ENCODE results near the gene TSPAN33.

Gene TSPAN33

DNA sequence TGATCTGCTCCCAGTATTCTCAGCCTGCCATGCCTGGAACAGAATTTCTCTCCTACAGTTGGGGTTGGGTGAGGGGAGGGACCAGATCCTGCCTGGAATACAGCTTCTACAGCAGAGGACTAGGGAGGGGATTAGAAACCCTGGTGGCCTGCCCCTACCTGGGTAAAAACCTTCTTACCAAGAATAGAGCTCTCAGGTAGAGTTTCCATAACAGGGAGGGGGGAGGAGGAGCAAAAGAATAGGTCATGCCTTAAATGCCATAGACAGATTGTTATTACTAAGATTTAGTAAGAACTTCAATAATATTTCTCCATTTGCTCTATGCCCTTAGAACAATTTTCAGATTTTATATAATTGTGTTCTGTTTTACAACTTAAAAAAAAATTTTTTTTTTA lies 33.5 kb upstream of the TSPAN33 start:
- ChIA-PET POLR2A (no interaction called here), CTCF (interaction anchor here (0.7 to 1.7 kb wide), 4 partner anchors 15 to 692 kb away, joined by 3 to 6 read pairs (median 4); no protein-coding TSS in a partner anchor)
- no peaks in the 10 kb centered on the region for H3K36me3 ChIP-seq (ENCODE audit: control insufficient read depth in 2 of 2, insufficient read depth in 1 of 2, low read length in 2 of 2)
- no peaks in the 10 kb centered on the region for H3K9me3 ChIP-seq (ENCODE audit: control insufficient read depth, insufficient read depth, low read depth, low read length)
- no peak overlapping the region for H3K27ac ChIP-seq (ENCODE audit: extremely low read depth, low read depth, low read length)
- no peaks in the 10 kb centered on the region for H3K4me1 ChIP-seq (ENCODE audit: control insufficient read depth, insufficient read depth, low read length)
- no peak overlapping the region for H3K4me3 ChIP-seq (ENCODE audit: low read depth, low read length)
- TF ChIP-seq ZNF660 (tag by site-specific recombination; IDR thresholded peaks at IDR 0.05) (no peak), ZBTB48 (tag by site-specific recombination; IDR thresholded peaks at IDR 0.05) (no peak), ZNF837 (tag by site-specific recombination; IDR thresholded peaks at IDR 0.05) (no peak), BCL11A (tag by site-specific recombination; IDR thresholded peaks at IDR 0.05; ENCODE audit: low read depth) (no peak), ZBTB21 (tag by site-specific recombination; IDR thresholded peaks at IDR 0.05) (no peak), HOXC10 (CRISPR knock-in tag; IDR thresholded peaks at IDR 0.05) (no peak), SCRT2 (tag by site-specific recombination; IDR thresholded peaks at IDR 0.05) (no peak), ZNF354C (tag by site-specific recombination; IDR thresholded peaks at IDR 0.05; ENCODE audit: borderline replicate concordance, low read depth) (no peak), MEIS1 (CRISPR knock-in tag; IDR thresholded peaks at IDR 0.05; ENCODE audit: borderline replicate concordance) (no peak), SP7 (tag by site-specific recombination; IDR thresholded peaks at IDR 0.05) (no peak), ZIC2 (tag by site-specific recombination; IDR thresholded peaks at IDR 0.05) (no peak), ZNF239 (tag by site-specific recombination; IDR thresholded peaks at IDR 0.05) (no peak)
- TF ChIP-seq, protein P1, sequence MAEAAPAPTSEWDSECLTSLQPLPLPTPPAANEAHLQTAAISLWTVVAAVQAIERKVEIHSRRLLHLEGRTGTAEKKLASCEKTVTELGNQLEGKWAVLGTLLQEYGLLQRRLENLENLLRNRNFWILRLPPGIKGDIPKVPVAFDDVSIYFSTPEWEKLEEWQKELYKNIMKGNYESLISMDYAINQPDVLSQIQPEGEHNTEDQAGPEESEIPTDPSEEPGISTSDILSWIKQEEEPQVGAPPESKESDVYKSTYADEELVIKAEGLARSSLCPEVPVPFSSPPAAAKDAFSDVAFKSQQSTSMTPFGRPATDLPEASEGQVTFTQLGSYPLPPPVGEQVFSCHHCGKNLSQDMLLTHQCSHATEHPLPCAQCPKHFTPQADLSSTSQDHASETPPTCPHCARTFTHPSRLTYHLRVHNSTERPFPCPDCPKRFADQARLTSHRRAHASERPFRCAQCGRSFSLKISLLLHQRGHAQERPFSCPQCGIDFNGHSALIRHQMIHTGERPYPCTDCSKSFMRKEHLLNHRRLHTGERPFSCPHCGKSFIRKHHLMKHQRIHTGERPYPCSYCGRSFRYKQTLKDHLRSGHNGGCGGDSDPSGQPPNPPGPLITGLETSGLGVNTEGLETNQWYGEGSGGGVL (tag by site-specific recombination; IDR thresholded peaks at IDR 0.05) = no peak
- TF ChIP-seq, protein P2, sequence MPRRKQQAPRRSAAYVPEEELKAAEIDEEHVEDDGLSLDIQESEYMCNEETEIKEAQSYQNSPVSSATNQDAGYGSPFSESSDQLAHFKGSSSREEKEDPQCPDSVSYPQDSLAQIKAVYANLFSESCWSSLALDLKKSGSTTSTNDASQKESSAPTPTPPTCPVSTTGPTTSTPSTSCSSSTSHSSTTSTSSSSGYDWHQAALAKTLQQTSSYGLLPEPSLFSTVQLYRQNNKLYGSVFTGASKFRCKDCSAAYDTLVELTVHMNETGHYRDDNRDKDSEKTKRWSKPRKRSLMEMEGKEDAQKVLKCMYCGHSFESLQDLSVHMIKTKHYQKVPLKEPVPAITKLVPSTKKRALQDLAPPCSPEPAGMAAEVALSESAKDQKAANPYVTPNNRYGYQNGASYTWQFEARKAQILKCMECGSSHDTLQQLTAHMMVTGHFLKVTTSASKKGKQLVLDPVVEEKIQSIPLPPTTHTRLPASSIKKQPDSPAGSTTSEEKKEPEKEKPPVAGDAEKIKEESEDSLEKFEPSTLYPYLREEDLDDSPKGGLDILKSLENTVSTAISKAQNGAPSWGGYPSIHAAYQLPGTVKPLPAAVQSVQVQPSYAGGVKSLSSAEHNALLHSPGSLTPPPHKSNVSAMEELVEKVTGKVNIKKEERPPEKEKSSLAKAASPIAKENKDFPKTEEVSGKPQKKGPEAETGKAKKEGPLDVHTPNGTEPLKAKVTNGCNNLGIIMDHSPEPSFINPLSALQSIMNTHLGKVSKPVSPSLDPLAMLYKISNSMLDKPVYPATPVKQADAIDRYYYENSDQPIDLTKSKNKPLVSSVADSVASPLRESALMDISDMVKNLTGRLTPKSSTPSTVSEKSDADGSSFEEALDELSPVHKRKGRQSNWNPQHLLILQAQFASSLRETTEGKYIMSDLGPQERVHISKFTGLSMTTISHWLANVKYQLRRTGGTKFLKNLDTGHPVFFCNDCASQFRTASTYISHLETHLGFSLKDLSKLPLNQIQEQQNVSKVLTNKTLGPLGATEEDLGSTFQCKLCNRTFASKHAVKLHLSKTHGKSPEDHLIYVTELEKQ (tag by site-specific recombination; IDR thresholded peaks at IDR 0.05; ENCODE audit: borderline replicate concordance) = no peak
- TF ChIP-seq, protein P3, sequence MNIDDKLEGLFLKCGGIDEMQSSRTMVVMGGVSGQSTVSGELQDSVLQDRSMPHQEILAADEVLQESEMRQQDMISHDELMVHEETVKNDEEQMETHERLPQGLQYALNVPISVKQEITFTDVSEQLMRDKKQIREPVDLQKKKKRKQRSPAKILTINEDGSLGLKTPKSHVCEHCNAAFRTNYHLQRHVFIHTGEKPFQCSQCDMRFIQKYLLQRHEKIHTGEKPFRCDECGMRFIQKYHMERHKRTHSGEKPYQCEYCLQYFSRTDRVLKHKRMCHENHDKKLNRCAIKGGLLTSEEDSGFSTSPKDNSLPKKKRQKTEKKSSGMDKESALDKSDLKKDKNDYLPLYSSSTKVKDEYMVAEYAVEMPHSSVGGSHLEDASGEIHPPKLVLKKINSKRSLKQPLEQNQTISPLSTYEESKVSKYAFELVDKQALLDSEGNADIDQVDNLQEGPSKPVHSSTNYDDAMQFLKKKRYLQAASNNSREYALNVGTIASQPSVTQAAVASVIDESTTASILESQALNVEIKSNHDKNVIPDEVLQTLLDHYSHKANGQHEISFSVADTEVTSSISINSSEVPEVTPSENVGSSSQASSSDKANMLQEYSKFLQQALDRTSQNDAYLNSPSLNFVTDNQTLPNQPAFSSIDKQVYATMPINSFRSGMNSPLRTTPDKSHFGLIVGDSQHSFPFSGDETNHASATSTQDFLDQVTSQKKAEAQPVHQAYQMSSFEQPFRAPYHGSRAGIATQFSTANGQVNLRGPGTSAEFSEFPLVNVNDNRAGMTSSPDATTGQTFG (tag by site-specific recombination; IDR thresholded peaks at IDR 0.05; ENCODE audit: borderline replicate concordance) = no peak
- TF ChIP-seq, protein P4, sequence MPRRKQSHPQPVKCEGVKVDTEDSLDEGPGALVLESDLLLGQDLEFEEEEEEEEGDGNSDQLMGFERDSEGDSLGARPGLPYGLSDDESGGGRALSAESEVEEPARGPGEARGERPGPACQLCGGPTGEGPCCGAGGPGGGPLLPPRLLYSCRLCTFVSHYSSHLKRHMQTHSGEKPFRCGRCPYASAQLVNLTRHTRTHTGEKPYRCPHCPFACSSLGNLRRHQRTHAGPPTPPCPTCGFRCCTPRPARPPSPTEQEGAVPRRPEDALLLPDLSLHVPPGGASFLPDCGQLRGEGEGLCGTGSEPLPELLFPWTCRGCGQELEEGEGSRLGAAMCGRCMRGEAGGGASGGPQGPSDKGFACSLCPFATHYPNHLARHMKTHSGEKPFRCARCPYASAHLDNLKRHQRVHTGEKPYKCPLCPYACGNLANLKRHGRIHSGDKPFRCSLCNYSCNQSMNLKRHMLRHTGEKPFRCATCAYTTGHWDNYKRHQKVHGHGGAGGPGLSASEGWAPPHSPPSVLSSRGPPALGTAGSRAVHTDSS (tag by site-specific recombination; IDR thresholded peaks at IDR 0.05) = no peak

DNA sequence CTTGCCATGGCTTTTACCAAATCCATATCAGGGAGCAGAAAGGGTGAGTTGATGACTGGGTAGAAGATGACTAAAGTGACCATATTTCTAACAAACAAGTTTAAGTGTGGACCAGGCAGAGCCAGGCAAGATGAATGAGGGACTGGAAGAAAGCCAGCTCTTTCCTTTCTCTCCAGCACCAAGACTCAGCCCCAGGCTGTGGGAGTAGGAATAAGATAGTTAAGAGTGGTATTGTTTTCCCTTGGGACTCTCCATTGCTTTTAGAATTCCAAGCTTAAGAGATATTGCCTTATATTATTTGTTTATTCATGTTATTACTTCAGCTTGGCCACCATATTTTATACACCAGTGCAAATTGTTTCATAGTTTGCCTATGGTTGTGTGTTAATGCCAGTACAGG lies 28.8 kb upstream of the TSPAN33 start:
- Histone ChIP-seq H3K27ac (ENCODE audit: extremely low read depth, low read depth, low read length) (no peak overlapping the region), H3K4me3 (ENCODE audit: low read depth, low read length) (no peak overlapping the region), H3K9me3 (ENCODE audit: control insufficient read depth, insufficient read depth, low read depth, low read length) (no peaks in the 10 kb centered on the region), H3K36me3 (ENCODE audit: control insufficient read depth in 2 of 2, insufficient read depth in 1 of 2, low read length in 2 of 2) (no peaks in the 10 kb centered on the region), H3K4me1 (ENCODE audit: control insufficient read depth, insufficient read depth, low read length) (no peaks in the 10 kb centered on the region)
- no peak for TF ChIP-seq ZSCAN23 (tag by site-specific recombination; IDR thresholded peaks at IDR 0.05)
- TF ChIP-seq ZNF677 (tag by site-specific recombination; IDR thresholded peaks at IDR 0.05) = no peak
- ChIA-PET POLR2A (interaction anchor here (0.5 kb wide), 1 partner anchor 15 kb away, joined by 3 read pairs; no protein-coding TSS in a partner anchor), CTCF (interaction anchor here (0.5 to 0.6 kb wide), 2 partner anchors 24 to 142 kb away, joined by 3 to 5 read pairs; no protein-coding TSS in a partner anchor)

Data from HEK293 (cell line).